ENCODE results near the gene TCOF1. TPM values are rescaled to one million over a fixed set of nuclear protein-coding genes. Genes with fewer than 3 reads are reported as not detected.

Gene TCOF1
- polyA plus RNA-seq, 1 donor (not counting 4 experiments of a cell fraction or from before 2014, with no cell fraction given), result 13.6 TPM

- Histone ChIP-seq H3K36me3 (ENCODE audit: control insufficient read depth in 2 of 2, extremely low read depth in 1 of 2, insufficient read depth in 2 of 2, low read length in 2 of 2) (peaks cover 14 to 30% of the 10 kb centered on the region in 2 experiments), H3K27me3 (ENCODE audit: control insufficient read depth, extremely low read depth, insufficient read depth, low read length) (no peaks in the 10 kb centered on the region), H3K4me3 (ENCODE audit: control insufficient read depth in 2 of 3, extremely low read depth in 1 of 3, insufficient read depth in 2 of 3, low read depth in 1 of 3, low read length in 3 of 3) (no peak overlapping the region), H3K4me1 (ENCODE audit: control insufficient read depth, extremely low read depth, insufficient read depth, low read length) (no peaks in the 10 kb centered on the region), H3K4me2 (ENCODE audit: control insufficient read depth, extremely low read depth, insufficient read depth, low read depth, low read length) (no peak overlapping the region), H3K79me2 (ENCODE audit: control insufficient read depth, insufficient read depth, low read length) (no peaks in the 10 kb centered on the region), H2AFZ (ENCODE audit: control insufficient read depth, low read length) (no peak overlapping the region), H3K9me3 (ENCODE audit: control insufficient read depth, low read depth, low read length) (no peaks in the 10 kb centered on the region), H3K9me1 (ENCODE audit: control insufficient read depth, extremely low read depth, insufficient read depth, low read length) (no peaks in the 10 kb centered on the region), H4K20me1 (ENCODE audit: control insufficient read depth, extremely low read depth, insufficient read depth, low read length) (no peaks in the 10 kb centered on the region), H3K27ac (ENCODE audit: control insufficient read depth, insufficient read depth, low read length) (no peak overlapping the region), H3K9ac (ENCODE audit: control insufficient read depth, extremely low read depth, insufficient read depth, low read length) (no peak overlapping the region)
- no peak for FAIRE-seq
- no peak for DNase-seq (ENCODE audit: low read depth, low spot score)
- dilution Hi-C loops (cut with MboI; ENCODE audit: extremely low pct_ligation_motif_present, low sequenced_read_pairs), result no loop called here
- TF ChIP-seq EZH2 (IDR thresholded peaks at IDR 0.05; ENCODE audit: low read length) (no peak), CTCF (optimal IDR thresholded peaks at IDR 0.05 in 1 of 3, IDR thresholded peaks at IDR 0.05 in 1 of 3, conservative IDR thresholded peaks at IDR 0.05 in 1 of 3; ENCODE audit: extremely low read depth in 1 of 3, insufficient read depth in 2 of 3, low read length in 3 of 3) (no peak)
Measured at GRCh38 chr5:150402229-150402773, 44.8 kb downstream of the TCOF1 start.

GRCh38 chr5:150402901-150403342, 45.4 kb downstream of the TCOF1 start:
- Histone ChIP-seq H3K4me1 (ENCODE audit: control insufficient read depth, extremely low read depth, insufficient read depth, low read length) (no peaks in the 10 kb centered on the region), H3K4me3 (ENCODE audit: control insufficient read depth in 2 of 3, extremely low read depth in 1 of 3, insufficient read depth in 2 of 3, low read depth in 1 of 3, low read length in 3 of 3) (no peak overlapping the region), H3K36me3 (ENCODE audit: control insufficient read depth in 2 of 2, extremely low read depth in 1 of 2, insufficient read depth in 2 of 2, low read length in 2 of 2) (peaks cover 14 to 24% of the 10 kb centered on the region in 2 experiments), H4K20me1 (ENCODE audit: control insufficient read depth, extremely low read depth, insufficient read depth, low read length) (no peaks in the 10 kb centered on the region), H3K9me1 (ENCODE audit: control insufficient read depth, extremely low read depth, insufficient read depth, low read length) (no peaks in the 10 kb centered on the region), H3K27ac (ENCODE audit: control insufficient read depth, insufficient read depth, low read length) (no peak overlapping the region), H3K9ac (ENCODE audit: control insufficient read depth, extremely low read depth, insufficient read depth, low read length) (no peak overlapping the region), H3K4me2 (ENCODE audit: control insufficient read depth, extremely low read depth, insufficient read depth, low read depth, low read length) (no peak overlapping the region), H3K79me2 (ENCODE audit: control insufficient read depth, insufficient read depth, low read length) (no peaks in the 10 kb centered on the region), H2AFZ (ENCODE audit: control insufficient read depth, low read length) (no peak overlapping the region), H3K9me3 (ENCODE audit: control insufficient read depth, low read depth, low read length) (no peaks in the 10 kb centered on the region), H3K27me3 (ENCODE audit: control insufficient read depth, extremely low read depth, insufficient read depth, low read length) (no peaks in the 10 kb centered on the region)
- dilution Hi-C loops (cut with MboI; ENCODE audit: extremely low pct_ligation_motif_present, low sequenced_read_pairs), result no loop called here
- TF ChIP-seq EZH2 (IDR thresholded peaks at IDR 0.05; ENCODE audit: low read length), result no peak
- no peak for TF ChIP-seq CTCF (optimal IDR thresholded peaks at IDR 0.05 in 1 of 3, IDR thresholded peaks at IDR 0.05 in 1 of 3, conservative IDR thresholded peaks at IDR 0.05 in 1 of 3; ENCODE audit: extremely low read depth in 1 of 3, insufficient read depth in 2 of 3, low read length in 3 of 3)
- FAIRE-seq (no peak), DNase-seq (ENCODE audit: low read depth, low spot score) (no peak)

Data from keratinocyte (primary cell).